ENCODE measurements around the gene MAPKAPK2.

Gene MAPKAPK2

DNA sequence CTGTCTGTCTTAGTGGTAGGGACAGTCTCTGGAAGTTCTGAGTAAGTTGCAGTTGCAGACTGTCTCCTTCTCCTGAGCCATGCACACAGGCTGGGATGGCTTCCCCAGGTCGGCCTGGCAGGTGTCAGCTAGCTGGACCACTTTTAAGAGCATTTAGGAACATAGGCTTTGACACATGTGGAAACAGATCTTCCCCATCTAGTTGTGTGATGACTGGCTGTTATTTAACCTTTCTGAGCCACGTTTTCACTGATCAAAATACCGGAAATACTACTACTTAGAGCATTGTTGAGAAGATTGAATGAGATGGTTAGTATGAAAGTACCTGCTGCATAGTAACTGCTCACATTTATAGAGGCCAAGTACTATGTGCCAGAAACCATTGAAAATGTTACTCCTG lies 6.2 kb upstream of the MAPKAPK2 start:
- H3K4me3 ChIP-seq (ENCODE audit: low read length), result no peak overlapping the region
- no peak overlapping the region for H3K27ac ChIP-seq (ENCODE audit: low read length)
- H3K27me3 ChIP-seq (replicated peaks; ENCODE audit: insufficient read depth, low read length), result 0 out of 2 replicates have a peak, but pooled peaks cover 6% of the 10 kb centered on the region
- no peak for TF ChIP-seq EZH2 (optimal IDR thresholded peaks at IDR 0.05; ENCODE audit: low read depth, low read length)
- TF ChIP-seq, protein P1, sequence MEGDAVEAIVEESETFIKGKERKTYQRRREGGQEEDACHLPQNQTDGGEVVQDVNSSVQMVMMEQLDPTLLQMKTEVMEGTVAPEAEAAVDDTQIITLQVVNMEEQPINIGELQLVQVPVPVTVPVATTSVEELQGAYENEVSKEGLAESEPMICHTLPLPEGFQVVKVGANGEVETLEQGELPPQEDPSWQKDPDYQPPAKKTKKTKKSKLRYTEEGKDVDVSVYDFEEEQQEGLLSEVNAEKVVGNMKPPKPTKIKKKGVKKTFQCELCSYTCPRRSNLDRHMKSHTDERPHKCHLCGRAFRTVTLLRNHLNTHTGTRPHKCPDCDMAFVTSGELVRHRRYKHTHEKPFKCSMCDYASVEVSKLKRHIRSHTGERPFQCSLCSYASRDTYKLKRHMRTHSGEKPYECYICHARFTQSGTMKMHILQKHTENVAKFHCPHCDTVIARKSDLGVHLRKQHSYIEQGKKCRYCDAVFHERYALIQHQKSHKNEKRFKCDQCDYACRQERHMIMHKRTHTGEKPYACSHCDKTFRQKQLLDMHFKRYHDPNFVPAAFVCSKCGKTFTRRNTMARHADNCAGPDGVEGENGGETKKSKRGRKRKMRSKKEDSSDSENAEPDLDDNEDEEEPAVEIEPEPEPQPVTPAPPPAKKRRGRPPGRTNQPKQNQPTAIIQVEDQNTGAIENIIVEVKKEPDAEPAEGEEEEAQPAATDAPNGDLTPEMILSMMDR (IDR thresholded peaks at IDR 0.05; ENCODE audit: low read length), result no peak
- TF ChIP-seq EZH2phosphoT487 (IDR thresholded peaks at IDR 0.05; ENCODE audit: low read length), result no peak
- DNase-seq, result no peak
- peaks cover 25% of the 10 kb centered on the region for H3F3A ChIP-seq (ENCODE audit: insufficient read depth, low read length)
- no peak overlapping the region for H2AFZ ChIP-seq (ENCODE audit: low read length)
- no peaks in the 10 kb centered on the region for H3K9me3 ChIP-seq (replicated peaks; ENCODE audit: insufficient read depth, low read length)
- no peaks in the 10 kb centered on the region for H3K36me3 ChIP-seq (replicated peaks; ENCODE audit: insufficient read depth, low read length)
- H4K20me1 ChIP-seq (ENCODE audit: insufficient read depth, low read length), result no peaks in the 10 kb centered on the region
- H3K79me2 ChIP-seq (ENCODE audit: low read length), result no peaks in the 10 kb centered on the region
- no peak overlapping the region for H3K9ac ChIP-seq (ENCODE audit: low read length)
- no peak overlapping the region; the same call in 1 of the 2 replicates for H3K4me2 ChIP-seq (ENCODE audit: low read depth, low read length)
- no peaks in the 10 kb centered on the region for H3K9me2 ChIP-seq (replicated peaks; ENCODE audit: insufficient read depth, low read length)
- H3K4me1 ChIP-seq (ENCODE audit: low read length), result peaks cover 72% of the 10 kb centered on the region

DNA sequence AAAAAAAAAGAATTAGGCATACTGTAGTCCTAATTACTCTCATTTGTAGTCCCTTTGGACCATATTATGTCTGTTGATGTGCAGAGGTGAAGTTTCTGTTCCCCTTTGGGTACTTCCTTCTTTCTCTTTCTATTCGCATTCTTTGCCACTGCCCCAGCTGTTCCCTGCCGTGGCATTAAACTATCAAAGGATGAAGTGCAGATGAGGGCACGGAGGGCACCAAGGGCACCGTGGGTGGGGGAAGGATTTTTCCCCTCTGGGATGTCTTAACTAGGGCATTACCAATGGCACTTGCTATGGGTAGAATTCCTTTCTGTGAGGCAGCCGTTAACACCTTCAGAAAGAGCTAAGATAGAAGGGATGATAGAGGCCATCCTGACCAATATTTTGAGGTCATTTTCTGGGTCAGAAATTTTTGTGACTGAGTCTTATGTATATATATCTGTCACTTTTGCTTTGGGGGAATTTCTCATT lies 4.9 kb upstream of the MAPKAPK2 start:
- H3K36me3 ChIP-seq (replicated peaks; ENCODE audit: insufficient read depth, low read length), result no peaks in the 10 kb centered on the region
- H3K9me3 ChIP-seq (replicated peaks; ENCODE audit: insufficient read depth, low read length), result no peaks in the 10 kb centered on the region
- no peak overlapping the region for H3K9ac ChIP-seq (ENCODE audit: low read length)
- DNase-seq, result peak; percentile 92
- peak overlapping the region; percentile 49 for H3K4me2 ChIP-seq (ENCODE audit: low read depth, low read length)
- H3K4me3 ChIP-seq (ENCODE audit: low read length), result no peak overlapping the region
- H2AFZ ChIP-seq (ENCODE audit: low read length), result no peak overlapping the region
- peaks cover 25% of the 10 kb centered on the region for H3F3A ChIP-seq (ENCODE audit: insufficient read depth, low read length)
- peak overlapping the region; percentile 22; the same call in 1 of the 2 replicates for H3K27ac ChIP-seq (ENCODE audit: low read length)
- TF ChIP-seq, protein P1 (IDR thresholded peaks at IDR 0.05; ENCODE audit: low read length), result no peak
- no peak for TF ChIP-seq EZH2 (optimal IDR thresholded peaks at IDR 0.05; ENCODE audit: low read depth, low read length)
- no peaks in the 10 kb centered on the region for H4K20me1 ChIP-seq (ENCODE audit: insufficient read depth, low read length)
- H3K27me3 ChIP-seq (replicated peaks; ENCODE audit: insufficient read depth, low read length), result 0 out of 2 replicates have a peak, but pooled peaks cover 13% of the 10 kb centered on the region
- no peaks in the 10 kb centered on the region for H3K79me2 ChIP-seq (ENCODE audit: low read length)
- no peaks in the 10 kb centered on the region for H3K9me2 ChIP-seq (replicated peaks; ENCODE audit: insufficient read depth, low read length)
- H3K4me1 ChIP-seq (ENCODE audit: low read length), result peaks cover 74% of the 10 kb centered on the region

DNA sequence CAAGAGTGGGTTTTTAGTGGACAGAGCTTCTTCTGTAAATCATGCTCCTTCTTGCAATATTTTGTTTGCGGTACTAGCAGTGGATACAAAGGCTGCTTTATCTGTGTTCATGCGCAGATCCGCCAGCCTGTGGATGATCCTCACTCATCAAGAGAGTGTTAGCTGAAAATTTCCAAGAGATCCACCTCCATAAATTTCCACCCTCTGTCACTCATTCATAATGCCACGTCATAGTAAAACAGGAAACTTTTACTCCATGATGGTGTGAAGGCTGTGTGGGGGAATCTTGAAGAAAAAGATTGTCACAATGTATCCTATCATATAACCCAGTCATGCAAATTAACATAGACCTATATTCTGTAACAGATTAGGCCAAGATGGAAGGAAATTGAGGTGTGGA lies 4.4 kb upstream of the MAPKAPK2 start:
- no peak overlapping the region for H3K4me3 ChIP-seq (ENCODE audit: low read length)
- H3K4me2 ChIP-seq (ENCODE audit: low read depth, low read length), result peak overlapping the region; percentile 49
- H2AFZ ChIP-seq (ENCODE audit: low read length), result no peak overlapping the region
- no peaks in the 10 kb centered on the region for H3K79me2 ChIP-seq (ENCODE audit: low read length)
- H3F3A ChIP-seq (ENCODE audit: insufficient read depth, low read length), result peaks cover 25% of the 10 kb centered on the region
- H3K9me3 ChIP-seq (replicated peaks; ENCODE audit: insufficient read depth, low read length), result no peaks in the 10 kb centered on the region
- no peak for DNase-seq
- no peaks in the 10 kb centered on the region for H4K20me1 ChIP-seq (ENCODE audit: insufficient read depth, low read length)
- H3K27me3 ChIP-seq (replicated peaks; ENCODE audit: insufficient read depth, low read length), result 0 out of 2 replicates have a peak, but pooled peaks cover 13% of the 10 kb centered on the region
- H3K9me2 ChIP-seq (replicated peaks; ENCODE audit: insufficient read depth, low read length), result no peaks in the 10 kb centered on the region
- H3K9ac ChIP-seq (ENCODE audit: low read length), result no peak overlapping the region
- no peak for TF ChIP-seq EZH2 (optimal IDR thresholded peaks at IDR 0.05; ENCODE audit: low read depth, low read length)
- TF ChIP-seq EZH2phosphoT487 (IDR thresholded peaks at IDR 0.05; ENCODE audit: low read length), result no peak; the same call in 1 of the 2 replicates
- TF ChIP-seq, protein P1 (IDR thresholded peaks at IDR 0.05; ENCODE audit: low read length), result no peak
- H3K4me1 ChIP-seq (ENCODE audit: low read length), result peaks cover 72% of the 10 kb centered on the region
- H3K27ac ChIP-seq (ENCODE audit: low read length), result peak overlapping the region; percentile 22; the same call in 1 of the 2 replicates
- H3K36me3 ChIP-seq (replicated peaks; ENCODE audit: insufficient read depth, low read length), result no peaks in the 10 kb centered on the region

Measured in MM.1S (cell line).